HL-60 (cell line): ENCODE measurements around the gene UBE2E2.

Source experiments
- GABPA ChIP-seq: IDR thresholded peaks from 2 replicates; pipeline ENCODE4 v1.6.1; 2012; ENCODE audit warnings: low read depth
- POLR2AphosphoS5 ChIP-seq: IDR thresholded peaks from 2 replicates; pipeline ENCODE4 v1.6.1; 2012; ENCODE audit warnings: low read depth
- REST ChIP-seq: IDR thresholded peaks from 2 replicates; pipeline ENCODE4 v1.6.1; 2012; ENCODE audit warnings: low read depth; ENCODE audit not compliant: insufficient replicate concordance
- SPI1 ChIP-seq: IDR thresholded peaks from 2 replicates; pipeline ENCODE4 v1.6.1; 2012; ENCODE audit warnings: low read depth, mild to moderate bottlenecking, borderline replicate concordance
- TF ChIP-seq, protein P1 (sequence below): IDR thresholded peaks from one replicate; pipeline ENCODE4 v1.5.1; 2011; ENCODE audit warnings: low read length, control low read depth, inconsistent platforms; ENCODE audit not compliant: insufficient read depth

- TF ChIP-seq, protein P1, sequence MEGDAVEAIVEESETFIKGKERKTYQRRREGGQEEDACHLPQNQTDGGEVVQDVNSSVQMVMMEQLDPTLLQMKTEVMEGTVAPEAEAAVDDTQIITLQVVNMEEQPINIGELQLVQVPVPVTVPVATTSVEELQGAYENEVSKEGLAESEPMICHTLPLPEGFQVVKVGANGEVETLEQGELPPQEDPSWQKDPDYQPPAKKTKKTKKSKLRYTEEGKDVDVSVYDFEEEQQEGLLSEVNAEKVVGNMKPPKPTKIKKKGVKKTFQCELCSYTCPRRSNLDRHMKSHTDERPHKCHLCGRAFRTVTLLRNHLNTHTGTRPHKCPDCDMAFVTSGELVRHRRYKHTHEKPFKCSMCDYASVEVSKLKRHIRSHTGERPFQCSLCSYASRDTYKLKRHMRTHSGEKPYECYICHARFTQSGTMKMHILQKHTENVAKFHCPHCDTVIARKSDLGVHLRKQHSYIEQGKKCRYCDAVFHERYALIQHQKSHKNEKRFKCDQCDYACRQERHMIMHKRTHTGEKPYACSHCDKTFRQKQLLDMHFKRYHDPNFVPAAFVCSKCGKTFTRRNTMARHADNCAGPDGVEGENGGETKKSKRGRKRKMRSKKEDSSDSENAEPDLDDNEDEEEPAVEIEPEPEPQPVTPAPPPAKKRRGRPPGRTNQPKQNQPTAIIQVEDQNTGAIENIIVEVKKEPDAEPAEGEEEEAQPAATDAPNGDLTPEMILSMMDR, result no peak
- no peak for TF ChIP-seq REST
- no peak for TF ChIP-seq POLR2AphosphoS5
- TF ChIP-seq SPI1, result no peak
- no peak for TF ChIP-seq GABPA
These were observed 362.1 kb downstream of the UBE2E2 start for GRCh38 chr3:23565041-23565775.
